Central memory CD8-positive, alpha-beta T cell (primary cell): ENCODE data around the gene NEGR1.

Experiments used
- ATAC-seq: fragments of 150-1000 bp; cut with Tn5 transposase; replicated peaks from 2 replicates; pipeline ENCODE4 v1.10.0; 2022; ENCODE audit warnings: mild to moderate bottlenecking, moderate FRiP score, moderate number of reproducible peaks; ENCODE audit not compliant: poor library complexity, severe bottlenecking; ENCODE audit errors: extremely low read depth
- DNase-seq, 2 donors: peaks; one replicate each; pipeline ENCODE4 v3.0.0; 2021; ENCODE audit warnings: low spot score in 2 of 2
- H3K27ac Mint-ChIP-seq: one replicate; pipeline ENCODE4 v1.8.0; 2022; ENCODE audit warnings: low read depth, mild to moderate bottlenecking, moderate library complexity, mixed read lengths
- H3K27me3 Mint-ChIP-seq: one replicate; pipeline ENCODE4 v1.8.0; 2022; ENCODE audit warnings: mixed read lengths
- H3K36me3 Mint-ChIP-seq: one replicate; pipeline ENCODE4 v1.8.0; 2022; ENCODE audit warnings: mild to moderate bottlenecking, moderate library complexity, mixed read lengths; ENCODE audit not compliant: insufficient read depth
- H3K4me1 Mint-ChIP-seq: one replicate; pipeline ENCODE4 v1.8.0; 2022; ENCODE audit warnings: mixed read lengths
- H3K4me3 Mint-ChIP-seq: one replicate; pipeline ENCODE4 v1.8.0; 2022; ENCODE audit warnings: mild to moderate bottlenecking, moderate library complexity, mixed read lengths
- H3K9me3 Mint-ChIP-seq: one replicate; pipeline ENCODE4 v1.8.0; 2022; ENCODE audit warnings: mixed read lengths

Gene NEGR1

GRCh38 chr1:71438626-71439025 lies 843.7 kb downstream of the NEGR1 start:
- Mint-ChIP-seq H3K4me3 (no peak overlapping the region), H3K27ac (no peak overlapping the region), H3K27me3 (no peaks in the 10 kb centered on the region), H3K4me1 (no peaks in the 10 kb centered on the region), H3K9me3 (peaks cover 6% of the 10 kb centered on the region), H3K36me3 (peaks cover 1% of the 10 kb centered on the region)
- DNase-seq: no peak
- ATAC-seq: no peak

GRCh38 chr1:71435951-71436350 lies 846.4 kb downstream of the NEGR1 start:
- no peaks in the 10 kb centered on the region for H3K4me1 Mint-ChIP-seq
- H3K9me3 Mint-ChIP-seq: peaks cover 15% of the 10 kb centered on the region
- H3K4me3 Mint-ChIP-seq: no peak overlapping the region
- no peak overlapping the region for H3K27ac Mint-ChIP-seq
- peaks cover 1% of the 10 kb centered on the region for H3K36me3 Mint-ChIP-seq
- no peak for ATAC-seq
- no peak for DNase-seq
- no peaks in the 10 kb centered on the region for H3K27me3 Mint-ChIP-seq

GRCh38 chr1:71434240-71434639 lies 848.1 kb downstream of the NEGR1 start:
- Mint-ChIP-seq H3K36me3 (peaks cover 1% of the 10 kb centered on the region), H3K27ac (no peak overlapping the region), H3K27me3 (no peaks in the 10 kb centered on the region), H3K9me3 (peaks cover 21% of the 10 kb centered on the region), H3K4me3 (no peak overlapping the region), H3K4me1 (no peaks in the 10 kb centered on the region)
- DNase-seq: no peak
- no peak for ATAC-seq

- H3K36me3 Mint-ChIP-seq: no peaks in the 10 kb centered on the region
- H3K4me3 Mint-ChIP-seq: no peak overlapping the region
- no peaks in the 10 kb centered on the region for H3K27me3 Mint-ChIP-seq
- ATAC-seq: no peak
- no peaks in the 10 kb centered on the region for H3K4me1 Mint-ChIP-seq
- no peak overlapping the region for H3K27ac Mint-ChIP-seq
- peaks cover 10% of the 10 kb centered on the region for H3K9me3 Mint-ChIP-seq
- no peak for DNase-seq
Measured at GRCh38 chr1:71428029-71428428, 854.3 kb downstream of the NEGR1 start.

- Mint-ChIP-seq H3K9me3 (peaks cover 10% of the 10 kb centered on the region), H3K36me3 (no peaks in the 10 kb centered on the region), H3K4me3 (no peak overlapping the region), H3K4me1 (no peaks in the 10 kb centered on the region), H3K27me3 (no peaks in the 10 kb centered on the region), H3K27ac (no peak overlapping the region)
- DNase-seq: no peak
- ATAC-seq: no peak
Measured at GRCh38 chr1:71427066-71427465, 855.3 kb downstream of the NEGR1 start.

GRCh38 chr1:71424536-71424935 lies 857.8 kb downstream of the NEGR1 start:
- H3K27me3 Mint-ChIP-seq: no peaks in the 10 kb centered on the region
- H3K4me3 Mint-ChIP-seq: no peak overlapping the region
- no peaks in the 10 kb centered on the region for H3K4me1 Mint-ChIP-seq
- DNase-seq: no peak
- ATAC-seq: no peak
- no peak overlapping the region for H3K27ac Mint-ChIP-seq
- no peaks in the 10 kb centered on the region for H3K36me3 Mint-ChIP-seq
- H3K9me3 Mint-ChIP-seq: no peaks in the 10 kb centered on the region

- Mint-ChIP-seq H3K4me3 (no peak overlapping the region), H3K4me1 (no peaks in the 10 kb centered on the region), H3K36me3 (no peaks in the 10 kb centered on the region), H3K9me3 (peaks cover 12% of the 10 kb centered on the region), H3K27me3 (no peaks in the 10 kb centered on the region), H3K27ac (no peak overlapping the region)
- ATAC-seq (no peak), DNase-seq (no peak)
Measured at GRCh38 chr1:71422221-71422620, 860.1 kb downstream of the NEGR1 start.

GRCh38 chr1:71417421-71417820 lies 864.9 kb downstream of the NEGR1 start:
- H3K27ac Mint-ChIP-seq: no peak overlapping the region
- H3K36me3 Mint-ChIP-seq: no peaks in the 10 kb centered on the region
- ATAC-seq (no peak), DNase-seq (no peak)
- H3K4me1 Mint-ChIP-seq: no peaks in the 10 kb centered on the region
- H3K9me3 Mint-ChIP-seq: peaks cover 24% of the 10 kb centered on the region
- no peak overlapping the region for H3K4me3 Mint-ChIP-seq
- H3K27me3 Mint-ChIP-seq: no peaks in the 10 kb centered on the region

GRCh38 chr1:71414179-71414578 lies 868.2 kb downstream of the NEGR1 start:
- Mint-ChIP-seq H3K9me3 (peaks cover 24% of the 10 kb centered on the region), H3K27me3 (no peaks in the 10 kb centered on the region), H3K4me1 (no peaks in the 10 kb centered on the region), H3K4me3 (no peak overlapping the region), H3K27ac (no peak overlapping the region), H3K36me3 (no peaks in the 10 kb centered on the region)
- ATAC-seq (no peak), DNase-seq (no peak)

- DNase-seq: no peak
- H3K4me1 Mint-ChIP-seq: no peaks in the 10 kb centered on the region
- no peaks in the 10 kb centered on the region for H3K36me3 Mint-ChIP-seq
- peaks cover 18% of the 10 kb centered on the region for H3K9me3 Mint-ChIP-seq
- ATAC-seq: no peak
- H3K27me3 Mint-ChIP-seq: no peaks in the 10 kb centered on the region
- H3K4me3 Mint-ChIP-seq: no peak overlapping the region
- no peak overlapping the region for H3K27ac Mint-ChIP-seq
Measured at GRCh38 chr1:71413441-71414175, 868.7 kb downstream of the NEGR1 start.

GRCh38 chr1:71400050-71400449 lies 882.3 kb downstream of the NEGR1 start:
- ATAC-seq (no peak), DNase-seq (no peak)
- H3K27ac Mint-ChIP-seq: no peak overlapping the region
- H3K36me3 Mint-ChIP-seq: no peaks in the 10 kb centered on the region
- H3K4me3 Mint-ChIP-seq: no peak overlapping the region
- H3K27me3 Mint-ChIP-seq: no peaks in the 10 kb centered on the region
- H3K4me1 Mint-ChIP-seq: no peaks in the 10 kb centered on the region
- peaks cover 15% of the 10 kb centered on the region for H3K9me3 Mint-ChIP-seq

GRCh38 chr1:71399594-71399993 lies 882.7 kb downstream of the NEGR1 start:
- no peak for ATAC-seq
- Mint-ChIP-seq H3K27ac (no peak overlapping the region), H3K4me1 (no peaks in the 10 kb centered on the region), H3K27me3 (no peaks in the 10 kb centered on the region), H3K36me3 (no peaks in the 10 kb centered on the region), H3K4me3 (no peak overlapping the region), H3K9me3 (peaks cover 17% of the 10 kb centered on the region)
- DNase-seq: no peak

GRCh38 chr1:71393301-71393700 lies 889.0 kb downstream of the NEGR1 start:
- no peak overlapping the region for H3K4me3 Mint-ChIP-seq
- DNase-seq: no peak
- no peaks in the 10 kb centered on the region for H3K4me1 Mint-ChIP-seq
- H3K27me3 Mint-ChIP-seq: no peaks in the 10 kb centered on the region
- H3K27ac Mint-ChIP-seq: no peak overlapping the region
- ATAC-seq: no peak
- peaks cover 29% of the 10 kb centered on the region for H3K9me3 Mint-ChIP-seq
- H3K36me3 Mint-ChIP-seq: no peaks in the 10 kb centered on the region
